Measurements from ENCODE around the gene MYRFL.

The MYRFL gene

DNA sequence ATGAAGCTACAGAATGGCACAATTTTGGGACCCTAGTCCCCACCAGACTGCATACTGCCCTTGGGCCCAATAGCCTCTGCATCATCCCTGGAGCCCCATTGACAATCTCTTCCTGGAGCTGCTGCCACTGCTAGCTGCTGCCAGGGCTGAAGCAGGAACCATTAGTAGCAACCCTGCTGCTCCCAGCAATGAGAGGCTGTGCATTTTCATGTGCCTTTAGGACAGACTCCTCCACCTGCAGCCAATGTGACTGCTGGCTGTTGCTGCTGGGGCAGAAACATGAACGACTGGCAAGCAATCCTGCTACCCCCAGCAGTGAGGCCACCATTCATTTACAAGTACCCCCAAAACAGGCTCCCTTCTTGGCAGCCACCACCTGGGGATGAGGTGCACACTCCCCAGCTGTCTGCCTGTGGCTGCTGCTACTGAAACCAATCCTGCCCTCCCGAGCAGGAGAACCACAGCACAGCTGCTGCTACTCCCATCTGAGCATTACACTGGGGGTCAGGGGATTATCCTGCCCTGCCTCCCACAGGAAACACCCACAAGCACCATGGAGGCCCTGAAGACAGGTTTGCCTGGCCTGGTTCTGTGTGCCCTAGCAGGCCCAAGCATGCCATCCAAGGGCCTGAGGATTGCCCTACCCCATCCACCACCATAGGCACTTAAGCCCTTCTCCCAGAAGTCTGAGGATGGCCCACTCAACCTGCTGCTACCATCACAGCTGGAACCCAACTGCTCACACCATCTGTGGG lies 181.0 kb downstream of the MYRFL start:
- TF ChIP-seq POLR2A (IDR thresholded peaks at IDR 0.05; ENCODE audit: low read depth, low read length): no peak
- FAIRE-seq: no peak
- no peak for DNase-seq (ENCODE audit: insufficient read length, low spot score)

DNA sequence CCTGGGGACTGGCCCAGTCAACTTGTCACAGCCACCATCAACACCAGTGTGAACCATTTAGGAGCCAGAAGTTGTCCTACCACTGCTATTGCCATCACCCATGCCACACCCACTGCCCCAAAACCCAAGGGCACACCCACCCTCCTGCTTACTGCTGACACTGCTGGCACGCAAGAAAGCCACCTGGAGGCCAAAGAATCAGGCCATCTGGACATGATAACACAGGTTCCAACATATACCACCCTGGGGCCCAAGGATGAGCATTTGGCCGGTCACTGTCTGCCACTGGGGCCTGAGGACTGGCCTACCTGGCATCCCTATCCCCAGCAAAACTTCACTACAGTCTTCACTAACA lies 181.6 kb downstream of the MYRFL start:
- FAIRE-seq: no peak
- TF ChIP-seq POLR2A (IDR thresholded peaks at IDR 0.05; ENCODE audit: low read depth, low read length): no peak
- DNase-seq (ENCODE audit: insufficient read length, low spot score): no peak

DNA sequence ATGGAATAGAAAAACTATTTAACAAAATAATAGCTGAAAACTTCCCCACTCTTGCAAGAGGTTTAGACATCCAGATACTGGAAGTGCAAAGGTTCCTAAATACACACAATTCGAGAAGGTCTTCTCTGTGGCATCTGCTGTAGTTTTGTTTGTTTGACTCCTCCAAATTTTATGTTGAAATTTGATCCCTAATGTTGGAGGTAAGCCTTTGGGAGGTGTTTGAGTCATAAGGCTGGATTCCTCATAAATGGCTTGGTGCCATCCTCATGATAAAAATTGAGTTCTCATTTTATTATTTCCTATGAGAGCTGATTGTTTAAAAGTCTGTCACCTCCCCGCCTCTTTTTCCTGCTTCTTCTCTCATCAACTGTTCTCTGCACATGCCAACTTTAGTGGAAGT lies 182.7 kb downstream of the MYRFL start:
- FAIRE-seq: no peak
- no peak for TF ChIP-seq POLR2A (IDR thresholded peaks at IDR 0.05; ENCODE audit: low read depth, low read length)
- DNase-seq (ENCODE audit: insufficient read length, low spot score): no peak
